HL-60/S4 treated with retinoic acid at 250 ng/mL for 4 days and 3 days (cell line): Measurements from ENCODE around the gene DYNLT2.
"Not testable (repeated sequence)": the region's sequence is repeated elsewhere in the genome, so short reads cannot be mapped to it uniquely, and the experiment has no call there.

ENCODE experiments used
- in situ Hi-C: fragments of 300-500 bp; cut with MboI; formaldehyde crosslinking; loops from 2 replicates; pipeline ENCODE4 v1.7.0; 2022; ENCODE audit warnings: low sequenced_read_pairs

The DYNLT2 gene

GRCh38 chr6:169783971-169784820 is 32.8 kb upstream of the DYNLT2 start:
- in situ Hi-C loops: no loop called here

GRCh38 chr6:169783401-169783800 is 32.0 kb upstream of the DYNLT2 start:
- in situ Hi-C loops: no loop called here

- in situ Hi-C loops: no loop called here
Measured at GRCh38 chr6:169782966-169783365, 31.6 kb upstream of the DYNLT2 start.

- in situ Hi-C loops: no loop called here
Measured at GRCh38 chr6:169780571-169781091, 29.3 kb upstream of the DYNLT2 start.

GRCh38 chr6:169779896-169780295 is 28.5 kb upstream of the DYNLT2 start:
- in situ Hi-C loops: no loop called here

GRCh38 chr6:169779092-169779815 is 27.9 kb upstream of the DYNLT2 start:
- in situ Hi-C loops: no loop called here

- in situ Hi-C loops: no loop called here
Measured at GRCh38 chr6:169778646-169779045, 27.3 kb upstream of the DYNLT2 start.

- in situ Hi-C loops: no loop called here
Measured at GRCh38 chr6:169777896-169778295, 26.5 kb upstream of the DYNLT2 start.

GRCh38 chr6:169776379-169776778 is 25.0 kb upstream of the DYNLT2 start:
- in situ Hi-C loops: no loop called here

GRCh38 chr6:169775321-169775720 is 23.9 kb upstream of the DYNLT2 start:
- in situ Hi-C loops: no loop called here

- in situ Hi-C loops: no loop called here
Measured at GRCh38 chr6:169774347-169774746, 23.0 kb upstream of the DYNLT2 start.

- in situ Hi-C loops: no loop called here
Measured at GRCh38 chr6:169766921-169767736, 15.8 kb upstream of the DYNLT2 start.

GRCh38 chr6:169766232-169766631 is 14.9 kb upstream of the DYNLT2 start:
- in situ Hi-C loops: no loop called here

- in situ Hi-C loops: not testable (repeated sequence)
Measured at GRCh38 chr6:169765789-169766188, 14.4 kb upstream of the DYNLT2 start.

- in situ Hi-C loops: no loop called here
Measured at GRCh38 chr6:169763881-169764280, 12.5 kb upstream of the DYNLT2 start.

GRCh38 chr6:169763308-169763707 is 11.9 kb upstream of the DYNLT2 start:
- in situ Hi-C loops: no loop called here

GRCh38 chr6:169755162-169755561 is 3.8 kb upstream of the DYNLT2 start:
- in situ Hi-C loops: no loop called here

- in situ Hi-C loops: no loop called here
Measured at GRCh38 chr6:169752074-169752623, 777 bp upstream of the DYNLT2 start.

GRCh38 chr6:169746556-169746955 is 4.8 kb downstream of the DYNLT2 start:
- in situ Hi-C loops: no loop called here

GRCh38 chr6:169745405-169745804 is 6.0 kb downstream of the DYNLT2 start:
- in situ Hi-C loops: no loop called here

GRCh38 chr6:169741344-169741743 is 10.0 kb downstream of the DYNLT2 start:
- in situ Hi-C loops: no loop called here
